ENCODE measurements around the gene TPRG1. TPM values are rescaled to one million over a fixed set of nuclear protein-coding genes. Genes with fewer than 3 reads are reported as not detected.

TPRG1 gene
- total and polyA plus RNA-seq, 2 donors (not counting 3 experiments of a cell fraction or from before 2014, with no cell fraction given), result 0.30 TPM; not detected in 1

- ChIA-PET POLR2A (no interaction called here), CTCF (no interaction called here)
- no peak overlapping the region for H3K9ac ChIP-seq (replicated peaks; ENCODE audit: extremely low read depth, insufficient read depth, low read length)
- no peaks in the 10 kb centered on the region for H3K4me1 ChIP-seq (ENCODE audit: control insufficient read depth, extremely low read depth, insufficient read depth, low read length)
- no peaks in the 10 kb centered on the region for H4K20me1 ChIP-seq (replicated peaks; ENCODE audit: control insufficient read depth, extremely low read depth, insufficient read depth, low read length)
- H3K79me2 ChIP-seq (ENCODE audit: control insufficient read depth, insufficient read depth, low read length), result no peaks in the 10 kb centered on the region
- intact Hi-C loops (cut with micrococcal nuclease), result no loop called here
- H3K27me3 ChIP-seq (ENCODE audit: control insufficient read depth in 2 of 2, insufficient read depth in 2 of 2, low read length in 2 of 2), result no peaks in the 10 kb centered on the region
- no peaks in the 10 kb centered on the region for H3K36me3 ChIP-seq (ENCODE audit: control insufficient read depth in 2 of 2, extremely low read depth in 1 of 2, insufficient read depth in 2 of 2, low read length in 2 of 2)
- FAIRE-seq (no peak), DNase-seq (ENCODE audit: low read depth, low spot score) (no peak)
- TF ChIP-seq EZH2 (IDR thresholded peaks at IDR 0.05; ENCODE audit: borderline replicate concordance, low read depth, low read length, severe bottlenecking) (no peak), CTCF (IDR thresholded peaks at IDR 0.05; ENCODE audit: extremely low read depth in 1 of 2, insufficient read depth in 1 of 2, low read depth in 1 of 2, low read length in 2 of 2) (no peak), JUN (IDR thresholded peaks at IDR 0.05; ENCODE audit: borderline replicate concordance, insufficient read depth, insufficient read length, low read depth) (no peak), FOS (IDR thresholded peaks at IDR 0.05; ENCODE audit: borderline replicate concordance, insufficient read depth, low read length) (no peak), POLR2AphosphoS5 (IDR thresholded peaks at IDR 0.05; ENCODE audit: insufficient read depth, low read depth, low read length) (no peak), MYC (IDR thresholded peaks at IDR 0.05; ENCODE audit: low read depth, low read length) (no peak)
- H3K4me3 ChIP-seq (replicated peaks in 1 of 3; ENCODE audit: insufficient read depth in 1 of 3, low read depth in 1 of 3, low read length in 3 of 3), result no peak overlapping the region
- dilution Hi-C loops (cut with MboI; ENCODE audit: extremely low pct_ligation_motif_present, low sequenced_read_pairs), result no loop called here
- no peaks in the 10 kb centered on the region for H3K9me1 ChIP-seq (replicated peaks; ENCODE audit: control insufficient read depth, extremely low read depth, insufficient read depth, low read length)
- BruUV-seq (replicated peaks), result no TSS peak
- H3K4me2 ChIP-seq (ENCODE audit: insufficient read depth, low read length), result no peak overlapping the region
- no peak overlapping the region for H3K27ac ChIP-seq (ENCODE audit: insufficient read depth, low read depth, low read length)
- no peaks in the 10 kb centered on the region for H3K9me3 ChIP-seq (replicated peaks; ENCODE audit: control insufficient read depth, insufficient read depth, low read length)
- no peak overlapping the region for H2AFZ ChIP-seq (ENCODE audit: low read depth, low read length)
Observed at GRCh38 chr3:189320511-189320910, 148.7 kb downstream of the TPRG1 start.

GRCh38 chr3:189322339-189322738, 150.6 kb downstream of the TPRG1 start:
- Histone ChIP-seq H3K4me2 (ENCODE audit: insufficient read depth, low read length) (no peak overlapping the region), H3K9me3 (replicated peaks; ENCODE audit: control insufficient read depth, insufficient read depth, low read length) (no peaks in the 10 kb centered on the region), H4K20me1 (replicated peaks; ENCODE audit: control insufficient read depth, extremely low read depth, insufficient read depth, low read length) (no peaks in the 10 kb centered on the region), H3K27ac (ENCODE audit: insufficient read depth, low read depth, low read length) (no peak overlapping the region), H3K4me1 (ENCODE audit: control insufficient read depth, extremely low read depth, insufficient read depth, low read length) (no peaks in the 10 kb centered on the region), H3K4me3 (replicated peaks in 1 of 3; ENCODE audit: insufficient read depth in 1 of 3, low read depth in 1 of 3, low read length in 3 of 3) (no peak overlapping the region), H2AFZ (ENCODE audit: low read depth, low read length) (no peak overlapping the region), H3K9ac (replicated peaks; ENCODE audit: extremely low read depth, insufficient read depth, low read length) (no peak overlapping the region), H3K27me3 (ENCODE audit: control insufficient read depth in 2 of 2, insufficient read depth in 2 of 2, low read length in 2 of 2) (no peaks in the 10 kb centered on the region), H3K79me2 (ENCODE audit: control insufficient read depth, insufficient read depth, low read length) (no peaks in the 10 kb centered on the region), H3K9me1 (replicated peaks; ENCODE audit: control insufficient read depth, extremely low read depth, insufficient read depth, low read length) (no peaks in the 10 kb centered on the region), H3K36me3 (ENCODE audit: control insufficient read depth in 2 of 2, extremely low read depth in 1 of 2, insufficient read depth in 2 of 2, low read length in 2 of 2) (no peaks in the 10 kb centered on the region)
- POLR2A ChIA-PET, result no interaction called here
- BruUV-seq (replicated peaks), result no TSS peak
- DNase-seq (ENCODE audit: low read depth, low spot score) (no peak), FAIRE-seq (no peak)
- dilution Hi-C loops (cut with MboI; ENCODE audit: extremely low pct_ligation_motif_present, low sequenced_read_pairs), result no loop called here
- no peak for TF ChIP-seq MYC (IDR thresholded peaks at IDR 0.05; ENCODE audit: low read depth, low read length)
- no peak for TF ChIP-seq FOS (IDR thresholded peaks at IDR 0.05; ENCODE audit: borderline replicate concordance, insufficient read depth, low read length)
- no peak for TF ChIP-seq JUN (IDR thresholded peaks at IDR 0.05; ENCODE audit: borderline replicate concordance, insufficient read depth, insufficient read length, low read depth)
- TF ChIP-seq POLR2A (IDR thresholded peaks at IDR 0.05; ENCODE audit: low read depth, low read length), result no peak
- no peak for TF ChIP-seq POLR2AphosphoS5 (IDR thresholded peaks at IDR 0.05; ENCODE audit: insufficient read depth, low read depth, low read length)
- TF ChIP-seq MAX (IDR thresholded peaks at IDR 0.05; ENCODE audit: insufficient read depth, insufficient read length), result no peak
- TF ChIP-seq EZH2 (IDR thresholded peaks at IDR 0.05; ENCODE audit: borderline replicate concordance, low read depth, low read length, severe bottlenecking), result no peak
- TF ChIP-seq CTCF (IDR thresholded peaks at IDR 0.05; ENCODE audit: extremely low read depth in 1 of 2, insufficient read depth in 1 of 2, low read depth in 1 of 2, low read length in 2 of 2), result no peak
- no peak for TF ChIP-seq GATA2 (IDR thresholded peaks at IDR 0.05; ENCODE audit: insufficient read depth, insufficient read length, low read depth, low read length)
- intact Hi-C loops (cut with micrococcal nuclease), result no loop called here
- CTCF ChIA-PET, result no interaction called here

All from endothelial cell of umbilical vein (primary cell).